Fibroblast of skin of scalp (primary cell): ENCODE measurements around the gene GPI.

Source experiments
- DNase-seq: peaks from one replicate; pipeline ENCODE4 v3.0.0-alpha.2; 2013

GPI gene

GRCh38 chr19:34341935-34342680 lies 22.9 kb upstream of the GPI start:
- DNase-seq: no peak

- no peak for DNase-seq
Observed at GRCh38 chr19:34343751-34344150, 21.2 kb upstream of the GPI start.

GRCh38 chr19:34345947-34346351 lies 19.0 kb upstream of the GPI start:
- DNase-seq: peak; percentile 70

GRCh38 chr19:34347561-34348165 lies 17.3 kb upstream of the GPI start:
- DNase-seq: no peak

- no peak for DNase-seq
Observed at GRCh38 chr19:34348899-34349487, 16.0 kb upstream of the GPI start.

- no peak for DNase-seq
Observed at GRCh38 chr19:34350161-34350561, 14.8 kb upstream of the GPI start.

GRCh38 chr19:34351382-34351826 lies 13.6 kb upstream of the GPI start:
- no peak for DNase-seq

GRCh38 chr19:34353546-34353945 lies 11.4 kb upstream of the GPI start:
- DNase-seq: no peak

- DNase-seq: no peak
Observed at GRCh38 chr19:34355201-34355600, 9.8 kb upstream of the GPI start.

GRCh38 chr19:34356875-34357274 lies 8.1 kb upstream of the GPI start:
- DNase-seq: no peak

- no peak for DNase-seq
Observed at GRCh38 chr19:34357431-34357830, 7.6 kb upstream of the GPI start.

GRCh38 chr19:34359140-34359953 lies 5.6 kb upstream of the GPI start:
- peak; percentile 98 for DNase-seq

GRCh38 chr19:34359954-34360315 lies 5.1 kb upstream of the GPI start:
- DNase-seq: no peak

GRCh38 chr19:34360354-34360909 lies 4.6 kb upstream of the GPI start:
- no peak for DNase-seq

- DNase-seq: no peak
Observed at GRCh38 chr19:34362679-34363069, 2.3 kb upstream of the GPI start.

GRCh38 chr19:34363094-34363493 lies 1.9 kb upstream of the GPI start:
- no peak for DNase-seq

GRCh38 chr19:34363930-34364329 lies 1.1 kb upstream of the GPI start:
- no peak for DNase-seq

GRCh38 chr19:34364462-34364829 lies 550 bp upstream of the GPI start:
- no peak for DNase-seq

GRCh38 chr19:34365463-34366401 lies 736 bp downstream of the GPI start:
- DNase-seq: peak; percentile 26

- peak; percentile 63 for DNase-seq
Observed at GRCh38 chr19:34366738-34367623, 2.0 kb downstream of the GPI start.

- no peak for DNase-seq
Observed at GRCh38 chr19:34367624-34367957, 2.6 kb downstream of the GPI start.
